GM23248 (cell line): ENCODE measurements around the gene FAM193B. TPM values are rescaled to one million over a fixed set of nuclear protein-coding genes. Genes with fewer than 3 reads are reported as not detected.

Experiments used
- DNase-seq: peaks from one replicate; pipeline ENCODE4 v3.0.0-alpha.2; 2015
- H2AFZ ChIP-seq: fragments of 200-600 bp; sonication (generic); 2 replicates; pipeline ENCODE4 v1.6.1; 2016; ENCODE audit warnings: antibody characterized with exemption
- H3F3A ChIP-seq: fragments of 200-600 bp; sonication (generic); 2 replicates; pipeline ENCODE4 v1.6.1; 2016; ENCODE audit warnings: mild to moderate bottlenecking, antibody characterized with exemption, mixed run types; ENCODE audit not compliant: insufficient read depth
- H3K27ac ChIP-seq: fragments of 200-600 bp; sonication (generic); 2 replicates; pipeline ENCODE4 v1.5.1; 2016; ENCODE audit warnings: mild to moderate bottlenecking
- H3K27me3 ChIP-seq: fragments of 200-600 bp; sonication (generic); replicated peaks from 2 replicates; pipeline ENCODE4 v1.6.1; 2016; ENCODE audit warnings: mild to moderate bottlenecking; ENCODE audit not compliant: insufficient read depth
- H3K36me3 ChIP-seq: fragments of 200-600 bp; sonication (generic); 2 replicates; pipeline ENCODE4 v1.6.1; 2016; ENCODE audit warnings: low read depth, mild to moderate bottlenecking
- H3K4me1 ChIP-seq: fragments of 200-600 bp; sonication (generic); 2 replicates; pipeline ENCODE4 v1.6.1; 2016; ENCODE audit warnings: mild to moderate bottlenecking; ENCODE audit not compliant: insufficient read depth
- H3K4me2 ChIP-seq: fragments of 200-600 bp; sonication (generic); one replicate; pipeline ENCODE4 v1.6.1; 2016; ENCODE audit warnings: mild to moderate bottlenecking; ENCODE audit not compliant: unreplicated experiment
- H3K4me3 ChIP-seq: fragments of 200-600 bp; sonication (generic); 2 replicates; pipeline ENCODE4 v1.5.1; 2016; ENCODE audit warnings: mild to moderate bottlenecking
- H3K79me2 ChIP-seq: fragments of 200-600 bp; sonication (generic); 2 replicates; pipeline ENCODE4 v1.6.1; 2016; ENCODE audit warnings: mild to moderate bottlenecking; ENCODE audit not compliant: insufficient read depth
- H3K9ac ChIP-seq: fragments of 200-600 bp; sonication (generic); 2 replicates; pipeline ENCODE4 v1.6.1; 2016; ENCODE audit warnings: mild to moderate bottlenecking
- H3K9me2 ChIP-seq: fragments of 200-600 bp; sonication (generic); 2 replicates; pipeline ENCODE4 v1.6.1; 2016; ENCODE audit warnings: mixed run types, mild to moderate bottlenecking, moderate library complexity; ENCODE audit not compliant: insufficient read depth
- H3K9me3 ChIP-seq: fragments of 200-600 bp; sonication (generic); one replicate; pipeline ENCODE4 v1.6.1; 2017; ENCODE audit warnings: low read depth
- H4K20me1 ChIP-seq: fragments of 200-600 bp; sonication (generic); 2 replicates; pipeline ENCODE4 v1.6.0; 2016; ENCODE audit not compliant: insufficient read depth
- EZH2 ChIP-seq: fragments of 200-600 bp; sonication (generic); IDR thresholded peaks from 2 replicates; pipeline ENCODE4 v1.6.1; 2018; ENCODE audit warnings: antibody characterized with exemption, mild to moderate bottlenecking; ENCODE audit not compliant: insufficient read depth, poor library complexity, severe bottlenecking
- EZH2phosphoT487 ChIP-seq: fragments of 200-600 bp; sonication (generic); IDR thresholded peaks from 2 replicates; pipeline ENCODE4 v1.6.1; 2018; ENCODE audit warnings: antibody characterized with exemption, moderate library complexity, mild to moderate bottlenecking, low read depth; ENCODE audit not compliant: insufficient read depth
- WGBS, 2 experiments: methylation state at CpG; one replicate each; pipeline ENCODE4 v1.1.6; 2015 to 2017; ENCODE audit warnings: low lambda C conversion rate in 2 of 2, low coverage in 1 of 2; ENCODE audit errors: missing lambda C conversion rate in 2 of 2; 5-methylcytosine and 5-hydroxymethylcytosine counted together
- in situ Hi-C: fragments of 300-500 bp; cut with MboI; formaldehyde crosslinking; loops from 2 replicates; pipeline ENCODE4 v1.15.0; 2020
- polyA plus RNA-seq: library from polyadenylated mRNA; unstranded; fragments of >200 nt; fragmentation: Nextera tagmentation; extraction: Ambion mirVana; gene quantifications from 2 replicates; pipeline ENCODE4 v1.2.1, GENCODE V29; 2016
- total RNA-seq: library from RNA; depleted of rRNA; stranded (reverse); fragments of >200 nt; shearing (Covaris generic); gene quantifications from 2 replicates; pipeline ENCODE4 v1.2.3, GENCODE V29; 2014

Gene FAM193B
- total and polyA plus RNA-seq, 2 experiments from 2014 or later = 8.0 to 21.9 TPM

GRCh38 chr5:177526191-177526590, 28.2 kb downstream of the FAM193B start:
- in situ Hi-C loops = no loop called here
- Histone ChIP-seq H3K79me2 (peaks cover 53% of the 10 kb centered on the region), H3K4me1 (no peaks in the 10 kb centered on the region), H2AFZ (no peak overlapping the region), H3K9me3 (no peaks in the 10 kb centered on the region), H3K4me2 (no peak overlapping the region), H3K27ac (no peak overlapping the region), H3K9ac (no peak overlapping the region), H3K9me2 (no peaks in the 10 kb centered on the region), H4K20me1 (no peaks in the 10 kb centered on the region), H3K27me3 (no peaks in the 10 kb centered on the region), H3F3A (no peaks in the 10 kb centered on the region), H3K4me3 (no peak overlapping the region), H3K36me3 (peaks cover 6% of the 10 kb centered on the region; the same call in 1 of the 2 replicates)
- no peak for DNase-seq
- TF ChIP-seq EZH2phosphoT487 (no peak), EZH2 (no peak)
- WGBS, 2 experiments = 92% methylated on average over 4 of the region's 4 CpGs

DNA sequence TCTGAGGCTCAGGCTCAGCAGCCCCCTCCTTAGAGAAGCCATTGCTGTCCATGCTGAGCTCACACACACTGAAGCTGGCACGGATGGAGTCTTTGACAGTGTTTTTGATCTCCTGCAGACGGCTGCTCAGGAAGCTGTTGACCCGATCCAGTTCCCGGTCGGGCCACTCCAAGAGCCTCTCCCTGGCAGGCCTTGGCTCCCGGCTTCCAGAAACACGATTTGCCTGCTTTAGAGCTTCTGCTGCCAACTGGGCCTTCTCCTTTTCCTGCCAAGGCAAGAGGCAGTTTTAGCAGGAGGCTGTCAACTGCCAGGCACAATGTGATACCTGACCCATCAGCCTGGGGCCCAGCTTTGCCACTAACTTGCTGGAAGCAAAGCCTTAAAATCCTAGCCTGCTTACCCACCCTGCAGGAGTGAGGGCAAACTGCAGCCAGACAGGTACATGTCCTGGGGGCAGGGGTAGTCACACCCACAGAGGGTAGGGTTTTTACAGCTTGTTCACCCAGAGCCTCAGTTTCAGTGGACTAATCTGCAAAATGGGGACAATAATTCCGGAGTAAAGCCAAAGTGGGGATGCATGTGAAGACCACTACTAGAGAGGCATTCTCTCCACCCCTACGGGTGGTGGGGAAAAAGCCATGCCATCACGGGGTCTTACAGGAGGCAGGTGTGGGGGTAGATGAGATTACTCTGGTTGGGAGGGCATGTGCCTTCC, 29.3 kb downstream of the FAM193B start:
- peaks cover 47% of the 10 kb centered on the region for H3K79me2 ChIP-seq
- H3F3A ChIP-seq = no peaks in the 10 kb centered on the region
- no peak overlapping the region for H3K4me3 ChIP-seq
- H3K9me2 ChIP-seq = no peaks in the 10 kb centered on the region
- no peaks in the 10 kb centered on the region for H3K9me3 ChIP-seq
- TF ChIP-seq EZH2phosphoT487 (no peak), EZH2 (no peak)
- no peak overlapping the region for H2AFZ ChIP-seq
- H3K27me3 ChIP-seq = no peaks in the 10 kb centered on the region
- no peak overlapping the region for H3K4me2 ChIP-seq
- H3K27ac ChIP-seq = no peak overlapping the region
- H3K9ac ChIP-seq = no peak overlapping the region
- peaks cover 9% of the 10 kb centered on the region; the same call in 1 of the 2 replicates for H3K36me3 ChIP-seq
- 80 to 83% methylated on average over 10 of the region's 10 CpGs for WGBS, 2 experiments
- in situ Hi-C loops = no loop called here
- H3K4me1 ChIP-seq = no peaks in the 10 kb centered on the region
- no peak for DNase-seq
- H4K20me1 ChIP-seq = no peaks in the 10 kb centered on the region

- H3K79me2 ChIP-seq = peaks cover 51% of the 10 kb centered on the region
- H2AFZ ChIP-seq = no peak overlapping the region
- no peaks in the 10 kb centered on the region for H3K27me3 ChIP-seq
- no peak overlapping the region for H3K4me2 ChIP-seq
- no peak overlapping the region for H3K9ac ChIP-seq
- H3K27ac ChIP-seq = no peak overlapping the region
- TF ChIP-seq EZH2 = no peak
- TF ChIP-seq EZH2phosphoT487 = no peak
- no peaks in the 10 kb centered on the region for H3K4me1 ChIP-seq
- in situ Hi-C loops = no loop called here
- WGBS, 2 experiments = 91 to 100% methylated on average over 5 to 12 of the region's 12 CpGs
- no peaks in the 10 kb centered on the region for H4K20me1 ChIP-seq
- H3F3A ChIP-seq = 0 out of 2 replicates have a peak, but pooled peaks cover under 1% of the 10 kb centered on the region
- peaks cover 14% of the 10 kb centered on the region for H3K36me3 ChIP-seq
- no peaks in the 10 kb centered on the region for H3K9me2 ChIP-seq
- no peak overlapping the region for H3K4me3 ChIP-seq
- no peaks in the 10 kb centered on the region for H3K9me3 ChIP-seq
- no peak for DNase-seq
Observed at GRCh38 chr5:177524539-177524900, 29.8 kb downstream of the FAM193B start.

GRCh38 chr5:177523711-177524538, 30.4 kb downstream of the FAM193B start:
- Histone ChIP-seq H3K4me2 (no peak overlapping the region), H3K79me2 (peaks cover 56% of the 10 kb centered on the region), H3K27me3 (no peaks in the 10 kb centered on the region), H3K27ac (no peak overlapping the region), H4K20me1 (no peaks in the 10 kb centered on the region), H3K36me3 (peaks cover 19% of the 10 kb centered on the region), H2AFZ (no peak overlapping the region), H3K4me3 (no peak overlapping the region), H3K9me2 (no peaks in the 10 kb centered on the region), H3K4me1 (peaks cover 5% of the 10 kb centered on the region; the same call in 1 of the 2 replicates), H3F3A (peaks cover 6% of the 10 kb centered on the region; the same call in 1 of the 2 replicates), H3K9ac (no peak overlapping the region), H3K9me3 (no peaks in the 10 kb centered on the region)
- TF ChIP-seq EZH2 (no peak), EZH2phosphoT487 (no peak)
- WGBS, 2 experiments = 91 to 92% methylated on average over 19 of the region's 19 CpGs
- DNase-seq = no peak
- in situ Hi-C loops = no loop called here
